Mesenteric fat pad (tissue), 1 donor: ENCODE data around the gene SEMA3G. TPM values are rescaled to one million over a fixed set of nuclear protein-coding genes. Genes with fewer than 3 reads are reported as not detected.

ENCODE experiments used
- DNase-seq: peaks from one replicate; pipeline ENCODE4 v3.0.0-alpha.2; 2020; ENCODE audit warnings: low spot score
- total RNA-seq: library from RNA; stranded (reverse); fragmentation: NEBNext Ultra II Directional; extraction: Animal tissue kit (Norgen Biotek cat#: 25700); gene quantifications from one replicate; pipeline ENCODE4 v1.2.1, GENCODE V29; 2021
- donor health status: DM: yes; HTN: yes; CAD: no.

Gene SEMA3G
- total RNA-seq, 1 donor from 2014 or later, result 144 TPM

DNA sequence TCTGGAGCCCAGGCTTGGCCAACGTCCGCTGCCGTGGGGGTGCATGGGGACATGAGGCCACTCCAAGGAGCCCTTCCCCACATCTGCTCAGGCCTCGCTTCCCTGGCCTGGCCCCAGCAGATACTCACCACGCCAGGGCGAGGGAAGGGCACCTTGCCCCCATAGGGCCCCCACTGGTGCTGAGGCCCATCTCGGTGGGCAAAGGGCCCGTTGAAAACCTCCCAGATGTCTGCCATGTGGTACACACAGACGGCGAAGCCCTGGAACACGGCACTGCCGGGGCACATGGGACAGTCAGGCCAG, 4.7 kb downstream of the SEMA3G start:
- no peak for DNase-seq

DNA sequence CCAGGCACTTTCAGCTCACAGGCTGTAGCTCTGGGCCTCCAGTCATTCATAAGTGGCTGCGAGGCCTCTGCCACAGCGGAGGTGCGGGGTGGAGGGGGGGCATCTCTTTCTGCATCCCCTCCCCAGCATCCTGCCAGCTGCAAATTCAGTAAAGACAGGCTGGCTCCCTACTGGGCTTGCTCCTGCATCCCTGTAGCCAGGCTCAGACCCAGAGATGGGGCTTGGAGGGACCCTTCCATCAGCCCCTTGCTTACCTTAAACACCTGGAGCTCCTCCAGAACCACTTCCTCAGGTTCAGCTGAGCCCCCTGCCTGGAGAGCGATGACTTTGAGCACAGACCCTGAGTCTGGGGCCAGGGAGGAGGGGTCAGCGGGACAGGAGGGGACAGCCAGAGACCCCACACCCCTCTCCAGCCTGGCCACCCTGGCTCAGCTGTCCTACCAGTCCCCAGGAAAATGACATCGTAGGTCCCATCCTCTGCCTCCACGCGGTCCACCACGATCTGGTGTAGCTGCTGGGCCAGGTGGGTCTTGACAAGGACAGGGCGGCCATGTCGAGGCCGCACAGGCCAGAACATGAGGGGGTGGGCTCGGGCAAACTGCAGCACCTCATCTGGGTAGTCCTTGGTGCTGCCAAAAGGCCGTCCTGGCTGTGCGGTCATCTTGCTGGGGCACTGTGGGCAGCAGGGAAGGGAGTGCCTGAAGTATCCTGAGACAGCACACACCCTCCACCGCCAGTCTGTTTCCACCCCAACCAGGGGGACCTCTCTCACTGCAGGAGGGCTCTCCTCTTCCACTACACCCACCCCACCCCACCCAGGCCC, 5.3 kb downstream of the SEMA3G start:
- DNase-seq, result no peak

DNA sequence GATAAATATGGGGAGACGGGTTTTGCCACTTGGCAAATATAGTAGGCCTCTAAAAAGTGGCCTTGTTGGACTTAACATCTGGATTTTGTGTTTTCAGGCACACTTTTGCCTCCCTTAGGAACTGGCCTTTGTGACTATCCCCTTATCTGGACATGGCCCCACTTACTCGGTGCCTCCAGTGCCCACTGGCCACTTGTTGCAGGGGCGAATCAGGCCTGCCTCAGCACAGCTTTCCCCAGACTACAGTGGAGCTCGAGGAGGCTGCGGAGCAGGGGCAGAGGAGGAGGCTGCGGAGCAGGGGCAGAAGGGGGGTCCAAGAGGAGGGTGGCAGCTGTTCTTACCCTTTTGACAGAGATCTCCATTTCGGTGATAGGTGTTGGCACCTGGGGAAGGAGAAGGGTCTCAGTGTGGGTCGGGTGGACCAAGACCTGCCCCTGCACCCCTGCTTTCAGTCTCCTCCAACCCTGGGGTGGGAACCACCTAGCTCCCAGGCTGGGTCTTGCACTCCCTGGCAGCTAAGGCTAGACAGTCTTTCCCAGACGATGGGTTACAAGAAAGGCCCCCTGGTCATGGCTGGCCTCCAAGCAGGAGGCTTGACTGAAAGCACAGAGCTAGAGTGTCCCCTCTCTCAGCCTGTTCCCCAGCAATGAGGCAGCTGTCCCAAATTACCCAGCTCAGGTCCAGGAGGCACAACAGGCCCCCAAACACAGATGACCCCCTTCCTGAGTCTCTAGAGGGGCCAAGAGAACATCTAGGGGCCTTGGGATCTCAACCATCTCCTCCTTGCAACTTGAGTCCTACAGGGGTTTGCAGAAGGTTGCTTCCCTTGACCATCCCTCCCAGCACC, 6.1 kb downstream of the SEMA3G start:
- no peak for DNase-seq

DNA sequence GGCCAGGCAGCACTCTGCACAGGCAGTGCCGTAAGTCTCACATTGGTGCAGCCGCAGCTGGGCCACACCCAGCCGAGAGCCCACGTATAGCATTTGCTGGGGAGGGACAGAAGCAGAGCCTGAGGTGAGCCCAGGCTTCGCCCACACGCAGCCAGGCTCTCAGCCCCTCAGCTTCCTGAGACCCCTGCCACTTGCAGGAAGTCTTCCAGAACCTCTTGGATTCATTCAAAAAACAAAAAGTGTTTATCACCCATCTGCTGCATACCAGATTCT, 6.9 kb downstream of the SEMA3G start:
- no peak for DNase-seq

DNA sequence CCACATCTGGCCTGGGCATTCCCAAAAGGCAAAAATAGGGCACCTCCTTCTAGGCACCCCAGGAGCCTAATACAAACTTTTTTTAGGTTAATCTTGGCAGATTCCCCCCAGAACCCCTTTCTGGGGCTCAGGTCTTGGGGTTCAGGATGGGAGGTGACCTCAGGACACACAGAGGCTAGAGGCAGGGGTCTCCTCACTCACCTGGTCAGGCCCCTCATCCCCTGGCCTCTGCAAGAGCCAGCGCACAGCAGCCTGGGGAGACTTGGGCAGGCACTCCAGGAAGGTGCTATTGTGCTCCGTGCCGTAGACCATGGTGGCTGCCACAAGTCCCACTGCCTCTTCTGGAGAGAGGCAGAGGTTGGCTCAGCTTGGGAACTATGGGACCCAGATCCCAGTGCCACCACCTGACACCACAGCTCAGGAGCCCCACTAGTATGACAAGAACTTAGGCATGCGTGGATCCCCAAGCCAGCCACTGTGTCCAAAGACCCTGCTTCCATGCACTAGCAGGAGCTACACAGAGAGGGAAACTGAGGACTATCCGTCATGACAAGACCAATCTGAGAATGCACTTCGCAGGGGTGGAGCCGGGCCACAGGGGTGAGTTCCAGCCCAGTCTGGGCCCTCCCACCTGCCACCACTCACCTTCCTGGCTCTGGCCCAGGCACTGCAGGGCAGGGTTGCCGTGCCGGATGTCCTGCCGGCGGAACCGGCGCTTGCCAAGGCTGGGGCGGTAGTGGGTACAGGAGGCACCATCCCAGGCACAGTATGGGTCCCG, 7.4 kb downstream of the SEMA3G start:
- DNase-seq, result no peak

DNA sequence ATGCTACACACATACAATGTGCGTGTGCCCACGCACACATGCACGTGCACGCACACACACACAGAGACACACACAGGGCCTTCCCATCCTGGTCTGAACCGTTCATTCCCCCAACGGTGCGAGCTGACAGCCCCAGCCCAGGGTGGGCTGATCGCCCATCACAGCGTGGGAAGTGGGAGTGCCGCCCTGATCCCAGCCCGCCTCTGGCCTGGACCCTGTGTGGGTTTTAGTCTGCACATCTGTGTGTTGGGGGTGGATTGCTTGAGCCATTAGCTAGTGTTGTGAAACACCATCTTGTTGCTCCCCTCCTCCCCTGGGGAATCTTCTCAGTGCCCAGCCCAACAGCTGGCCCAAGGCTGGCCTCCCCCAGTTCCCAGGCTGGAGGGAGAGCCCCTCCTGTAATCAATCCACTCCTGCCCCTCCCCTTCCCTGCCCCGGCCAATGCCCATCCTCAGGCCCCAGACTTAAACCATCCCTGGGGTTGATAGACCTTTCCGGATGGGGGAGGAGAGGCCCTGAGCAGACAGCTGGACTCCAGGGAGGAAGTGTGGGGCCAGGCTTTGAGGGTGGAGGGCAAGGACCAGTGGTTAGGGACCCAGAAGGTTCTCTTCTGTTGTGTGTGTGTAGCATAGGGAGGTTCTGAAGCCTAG, 8.3 kb downstream of the SEMA3G start:
- no peak for DNase-seq

DNA sequence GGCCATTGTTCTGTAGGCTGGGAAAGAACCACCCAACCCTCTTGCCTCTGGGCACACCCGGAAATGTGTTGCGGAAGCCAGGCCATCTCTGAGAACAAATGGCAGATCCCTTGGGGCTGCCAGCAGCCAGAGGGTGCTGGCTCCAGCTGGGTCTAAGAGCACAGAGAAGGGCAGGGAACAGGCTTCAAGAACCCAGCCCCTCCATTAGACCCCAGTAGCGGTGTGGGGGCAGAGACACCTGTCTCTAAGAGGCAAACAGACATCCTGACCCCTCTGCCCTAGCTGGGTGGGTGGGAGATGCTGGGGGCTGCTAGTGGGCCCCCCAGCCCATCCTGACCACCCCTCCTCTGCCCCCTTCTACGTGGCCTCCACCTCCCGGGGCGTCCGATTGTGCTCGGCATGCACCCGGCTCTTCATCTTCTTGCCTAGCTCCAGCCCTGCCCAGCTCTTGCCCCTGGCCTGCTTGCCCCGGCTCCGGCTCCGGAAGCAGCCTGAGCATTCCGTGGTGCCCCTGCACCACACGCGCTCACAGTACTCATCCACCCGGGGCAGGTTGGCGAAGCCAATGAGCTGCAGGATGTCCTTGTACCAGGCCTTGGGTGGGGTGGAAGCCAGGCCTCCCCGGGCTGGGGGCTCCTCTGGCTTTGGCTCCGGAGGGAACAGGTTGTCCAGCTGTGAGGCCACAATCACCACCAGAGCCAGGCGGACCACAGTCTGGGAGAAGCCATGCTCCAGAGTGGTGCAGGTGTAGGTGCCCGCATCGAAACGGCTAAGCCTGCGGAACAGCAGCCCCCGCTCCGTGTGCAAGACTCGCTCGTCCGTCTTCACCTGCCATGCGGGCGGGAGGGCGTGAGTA, 9.4 kb downstream of the SEMA3G start:
- peak; percentile 71 for DNase-seq

DNA sequence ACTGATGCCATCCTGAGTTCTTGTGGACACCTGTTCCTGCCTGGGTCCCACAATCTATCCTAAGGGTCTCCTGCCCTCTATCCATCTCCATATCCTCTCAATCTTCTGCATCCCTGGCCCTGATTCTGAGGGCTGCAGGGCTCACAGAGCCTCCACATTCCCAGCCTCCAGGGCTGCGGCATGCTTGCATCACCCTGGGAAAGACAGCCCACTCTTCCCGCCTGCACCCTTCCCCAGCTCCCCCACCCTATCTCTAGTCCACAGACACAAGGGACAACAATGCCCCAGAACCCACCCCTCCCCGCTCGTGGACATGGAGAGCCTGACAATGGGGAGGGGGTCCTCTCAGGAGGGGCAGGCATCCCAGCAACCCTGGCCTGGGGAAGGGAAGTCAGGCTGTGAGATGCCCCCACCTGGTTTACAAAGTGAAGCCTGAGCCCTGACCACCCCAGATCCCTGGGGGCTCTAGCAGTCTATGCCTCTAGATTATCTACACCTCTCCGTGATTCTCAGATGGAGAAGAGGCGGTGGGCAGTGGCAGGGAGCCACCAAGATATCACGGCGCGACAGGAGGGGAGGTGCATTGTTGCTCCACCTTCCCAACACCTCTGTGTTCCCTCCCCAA, 10.3 kb downstream of the SEMA3G start:
- DNase-seq, result peak; percentile 65

DNA sequence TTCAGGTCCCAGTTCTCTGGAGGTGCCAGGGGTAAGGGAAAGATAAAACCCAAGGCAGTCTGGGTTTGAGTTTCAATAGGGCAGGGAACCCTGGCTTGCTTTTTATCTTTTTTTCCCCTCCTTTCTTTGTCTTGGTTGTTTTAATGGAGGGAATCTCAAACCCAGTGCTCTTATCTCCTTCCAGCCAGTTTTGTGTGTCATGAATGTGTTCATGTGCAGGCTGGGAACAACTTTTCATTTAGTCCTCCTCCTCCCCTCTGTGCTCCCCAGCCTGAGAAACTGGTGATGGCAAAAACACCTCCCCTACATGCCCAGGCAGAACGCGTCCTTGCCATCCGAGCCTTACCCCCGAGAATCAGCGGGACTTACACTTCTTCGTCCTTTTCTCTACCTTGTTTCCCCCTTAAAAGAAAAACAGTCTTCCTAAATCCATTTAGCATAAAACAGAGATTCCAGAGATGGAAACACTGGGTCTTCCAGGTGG, 10.9 kb downstream of the SEMA3G start:
- DNase-seq, result no peak

DNA sequence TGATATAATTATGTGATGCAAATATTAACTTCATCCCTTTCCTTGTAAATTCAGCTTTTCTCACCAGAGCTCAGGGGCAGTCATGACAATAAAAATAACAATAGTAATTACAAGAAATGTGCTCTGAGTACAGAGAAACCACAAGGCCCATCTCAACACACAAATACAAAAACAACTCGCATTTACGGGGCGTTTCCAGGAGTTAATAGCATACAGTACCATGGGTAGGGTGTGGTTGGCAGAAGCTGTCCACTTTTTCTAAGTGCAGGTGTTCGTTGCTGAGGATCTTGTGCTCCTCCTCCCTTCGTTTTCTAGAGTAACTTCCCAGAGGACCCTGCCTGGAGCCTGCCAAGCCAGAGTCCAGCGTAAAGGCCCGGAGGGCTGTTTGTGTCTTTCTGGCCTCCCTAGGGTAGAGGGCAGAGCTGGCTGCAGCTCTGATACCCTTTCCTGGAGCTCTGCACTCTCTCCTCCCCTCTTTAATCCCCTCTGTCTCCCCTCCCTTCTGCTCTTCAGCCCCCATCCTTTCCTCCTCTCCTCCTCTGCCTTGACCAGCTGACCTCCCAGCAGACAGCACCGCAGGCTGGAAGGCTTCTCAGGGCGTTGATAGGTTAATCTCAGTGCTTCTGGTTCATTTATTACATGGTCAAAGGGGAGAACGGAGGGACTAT, 11.4 kb downstream of the SEMA3G start:
- DNase-seq, result peak; percentile 49

DNA sequence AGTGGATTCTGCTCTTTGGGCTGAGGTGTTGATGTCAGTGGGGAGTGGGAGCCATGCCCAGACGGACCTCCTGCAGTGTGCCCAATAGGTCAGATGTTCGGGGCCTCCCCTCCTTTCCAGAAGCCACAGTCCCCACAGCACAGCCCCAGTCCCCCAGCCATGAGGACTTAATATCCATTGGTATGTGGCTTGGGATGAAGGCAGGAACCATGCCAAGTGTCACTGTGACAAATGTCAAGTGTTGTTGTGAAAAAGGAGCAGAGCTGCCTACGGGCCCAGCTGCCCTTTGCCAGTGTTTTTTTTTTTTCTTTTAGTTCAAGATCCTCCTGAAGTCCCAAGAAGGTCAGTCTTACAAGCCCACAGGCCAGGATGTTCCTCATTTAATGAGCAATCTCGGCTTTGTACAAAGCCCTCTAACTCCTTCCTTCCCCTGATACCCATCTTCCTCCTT, 12.2 kb downstream of the SEMA3G start:
- peak; percentile 88 for DNase-seq

DNA sequence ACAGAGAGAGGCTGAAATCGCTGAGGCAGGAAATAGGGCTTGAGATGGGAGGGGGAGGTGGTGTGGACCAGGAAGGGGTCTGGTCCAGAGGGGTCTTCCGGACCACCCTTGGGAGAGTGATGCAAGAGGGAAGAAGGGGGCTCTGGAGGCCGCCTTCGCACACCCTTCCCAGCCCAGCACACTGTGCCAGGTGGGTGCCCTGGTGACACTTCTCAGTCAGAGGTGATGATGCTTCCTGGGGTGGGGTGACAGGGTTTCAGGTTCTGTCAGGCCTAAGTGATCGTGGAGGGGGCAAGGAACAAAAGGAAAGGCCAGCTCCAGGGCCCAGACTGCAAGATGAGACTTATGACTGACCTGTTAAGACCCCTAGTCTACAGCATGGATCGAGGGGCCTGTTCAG, 12.7 kb downstream of the SEMA3G start:
- peak; percentile 51 for DNase-seq

DNA sequence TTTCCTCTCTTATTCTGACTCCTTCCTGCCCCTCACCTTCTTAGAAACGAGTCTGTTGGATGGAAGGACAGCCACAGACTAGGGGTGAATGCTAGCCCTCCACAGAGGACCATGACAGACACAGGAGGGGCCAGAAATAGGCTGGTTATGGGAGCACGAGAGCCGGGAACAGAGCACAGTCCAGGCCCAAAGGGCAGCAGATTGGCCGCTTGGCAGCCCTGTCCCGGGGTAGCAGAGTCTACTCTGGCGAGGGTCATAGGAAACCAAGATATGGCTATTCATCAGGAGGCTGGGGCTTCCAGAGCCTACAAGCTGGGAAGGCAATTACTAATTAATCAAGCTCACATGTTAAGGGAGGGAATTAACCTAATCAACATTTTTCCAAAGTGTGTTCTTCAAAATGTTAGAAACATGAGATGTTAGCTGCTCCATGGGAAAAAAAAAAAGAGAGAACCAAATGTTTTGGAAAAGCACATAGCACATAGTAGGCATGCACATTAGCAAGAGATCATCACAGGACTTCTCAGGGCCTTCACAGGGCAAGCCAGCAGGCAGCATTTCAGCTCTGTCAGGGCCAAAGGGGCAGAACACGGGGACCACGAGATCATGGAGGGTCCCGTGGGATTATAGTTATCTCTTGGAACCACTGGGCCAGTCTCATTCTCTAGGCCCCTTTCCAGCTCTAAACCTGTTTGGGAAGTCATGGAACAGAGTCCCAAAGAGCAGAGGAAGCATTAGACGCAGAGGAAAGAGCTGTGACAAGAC, 13.3 kb downstream of the SEMA3G start:
- DNase-seq, result peak; percentile 60

DNA sequence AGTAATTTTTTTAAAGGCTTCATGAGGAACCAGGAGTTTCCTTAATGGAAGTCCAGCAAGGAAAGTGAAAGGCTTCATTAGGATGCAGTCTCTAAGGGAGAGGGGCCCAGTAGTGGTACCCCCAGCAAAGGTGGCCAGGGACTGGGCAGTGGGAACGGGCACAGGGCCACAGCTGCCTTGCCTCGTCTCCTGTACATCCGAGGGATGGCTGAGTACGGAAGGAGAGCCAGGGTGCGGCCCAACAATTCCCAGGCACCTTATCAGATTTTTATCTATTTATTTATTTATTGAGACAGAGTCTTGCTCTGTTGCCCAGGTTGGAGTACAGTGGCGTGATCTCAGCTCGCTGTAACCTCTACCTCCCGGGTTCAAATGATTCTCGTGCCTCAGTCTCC, 14.5 kb downstream of the SEMA3G start:
- peak; percentile 71 for DNase-seq

DNA sequence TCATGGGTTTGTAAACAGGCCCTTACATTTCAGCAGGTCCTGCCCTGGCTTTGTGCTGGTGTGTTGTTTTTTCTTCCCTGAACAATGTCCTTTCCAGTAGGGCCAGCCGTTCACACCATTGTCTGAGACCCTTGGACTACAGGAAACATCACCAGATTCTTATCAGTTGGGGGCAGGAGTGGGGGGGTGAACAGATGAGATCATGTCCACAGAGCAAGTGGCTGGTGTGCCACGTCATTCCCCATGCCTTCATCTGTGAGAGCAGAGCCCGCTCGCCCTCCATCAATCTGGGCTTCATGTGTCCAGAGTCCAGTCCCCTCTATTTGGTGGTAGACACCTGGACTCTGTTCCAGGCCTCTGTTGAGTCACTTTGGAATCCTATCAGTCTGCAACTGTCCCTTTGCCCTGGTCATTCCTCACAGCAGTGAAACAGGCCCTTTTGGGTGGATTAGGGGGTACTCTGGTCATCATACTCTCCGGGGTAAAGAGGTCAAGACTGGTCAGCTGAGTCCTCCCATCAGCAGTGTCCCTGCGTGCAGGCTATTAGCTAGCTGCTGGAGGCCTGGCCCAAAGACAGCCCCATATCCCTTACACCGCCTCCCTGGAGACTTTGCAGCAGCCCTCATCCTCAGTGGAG, 15.0 kb downstream of the SEMA3G start:
- DNase-seq, result peak; percentile 59

DNA sequence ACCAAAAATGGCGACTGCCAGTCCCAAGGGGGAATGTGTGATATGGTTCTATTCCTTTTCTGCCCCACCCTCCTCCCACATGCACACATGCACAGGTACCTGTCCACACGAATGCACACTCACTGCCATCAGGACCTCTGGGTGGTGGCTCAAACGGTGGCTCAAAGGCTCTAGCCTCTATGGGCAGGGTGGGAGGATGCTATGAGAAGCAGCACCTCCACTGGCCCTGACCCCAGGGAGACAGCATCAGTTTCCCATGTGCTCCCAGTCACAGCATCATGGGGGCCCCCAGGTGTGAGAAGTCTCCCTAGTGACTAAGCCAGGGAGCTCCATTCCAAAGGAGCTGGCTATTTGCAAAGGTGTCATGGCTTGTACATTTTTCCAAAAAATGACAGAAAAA, 15.9 kb downstream of the SEMA3G start:
- peak; percentile 62 for DNase-seq

DNA sequence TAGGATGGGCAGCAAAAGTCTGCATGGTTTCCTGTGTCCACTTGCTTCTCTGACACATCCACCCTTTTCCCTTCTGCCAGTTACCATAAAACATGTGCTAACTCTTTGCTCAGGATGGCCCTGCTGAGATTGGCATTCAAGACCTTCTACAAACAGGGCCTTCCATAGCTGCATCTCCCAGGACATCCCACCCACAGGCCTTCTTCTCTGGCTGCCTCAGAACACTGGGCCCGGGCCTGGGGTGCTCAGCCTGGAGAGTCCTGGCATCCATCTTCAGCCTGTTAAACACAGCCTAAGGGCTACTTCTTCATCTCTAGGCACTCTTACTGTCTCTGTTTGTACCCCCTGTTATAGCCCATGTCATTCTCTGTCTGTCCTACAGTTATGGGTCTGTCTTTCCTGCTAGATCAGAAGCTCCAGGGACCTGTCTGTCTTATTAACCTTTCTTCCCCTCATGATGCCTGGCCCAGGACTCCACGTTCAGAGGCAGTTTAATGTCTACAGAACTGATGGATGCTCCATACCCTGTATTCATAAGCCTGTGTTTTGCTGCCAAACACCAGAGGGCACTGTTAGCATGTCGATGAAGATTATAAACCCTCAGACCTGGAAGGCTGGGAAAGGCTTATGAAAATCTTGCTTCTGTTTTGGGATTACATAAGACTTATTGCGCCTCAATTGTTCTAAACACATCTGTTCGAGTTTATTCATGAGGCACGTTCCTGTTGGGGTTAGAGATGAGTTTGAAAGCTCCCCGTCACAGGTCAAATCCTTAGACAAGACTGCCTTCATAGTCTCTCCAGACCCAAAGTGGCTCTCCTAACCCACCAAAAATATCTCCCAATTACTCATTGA, 16.5 kb downstream of the SEMA3G start:
- DNase-seq, result peak; percentile 20
